Right hindlimb (tissue), 1 donor: Measurements from ENCODE around the gene ALCAM.

Experiments used
- DNase-seq: peaks from one replicate; pipeline ENCODE4 v3.0.0-alpha.2; 2018

Gene ALCAM

DNA sequence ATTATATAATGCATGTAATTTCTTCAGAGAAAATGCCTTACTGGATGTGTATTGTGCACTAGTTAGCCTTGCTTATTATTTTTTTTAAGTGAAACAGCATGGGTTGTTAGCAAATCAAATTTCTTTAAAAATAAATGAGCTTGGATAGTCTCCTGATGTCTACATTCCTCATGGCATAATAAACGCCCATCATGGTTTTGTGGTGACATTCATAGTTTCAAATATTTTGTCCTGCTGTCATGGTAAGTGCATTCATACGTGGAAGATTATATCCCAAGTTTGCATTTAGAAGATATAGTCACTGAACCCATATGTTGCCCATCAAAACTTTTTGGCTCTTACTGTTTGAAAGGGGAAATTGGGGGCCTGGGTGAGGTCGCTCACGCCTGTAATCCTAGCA is 130.7 kb downstream of the ALCAM start:
- no peak for DNase-seq

DNA sequence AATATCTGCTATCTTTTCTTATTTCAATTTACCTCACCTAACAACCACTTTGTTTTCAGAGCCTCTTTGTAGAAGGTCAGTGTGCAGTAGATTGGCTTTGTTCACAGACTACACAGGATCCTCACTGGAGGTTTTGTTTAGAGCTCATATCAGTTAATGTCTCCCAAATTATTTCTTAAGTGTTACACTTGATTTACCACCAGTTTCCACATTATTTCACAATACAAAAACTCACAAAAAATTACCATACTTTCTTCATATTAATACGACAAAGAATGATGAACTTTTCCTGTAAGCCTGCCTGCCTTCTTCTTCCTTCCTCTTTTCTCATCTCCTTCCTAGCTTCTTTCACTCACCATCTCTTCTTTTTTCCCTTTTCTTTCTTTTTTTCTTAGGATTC is 133.3 kb downstream of the ALCAM start:
- DNase-seq, result no peak

DNA sequence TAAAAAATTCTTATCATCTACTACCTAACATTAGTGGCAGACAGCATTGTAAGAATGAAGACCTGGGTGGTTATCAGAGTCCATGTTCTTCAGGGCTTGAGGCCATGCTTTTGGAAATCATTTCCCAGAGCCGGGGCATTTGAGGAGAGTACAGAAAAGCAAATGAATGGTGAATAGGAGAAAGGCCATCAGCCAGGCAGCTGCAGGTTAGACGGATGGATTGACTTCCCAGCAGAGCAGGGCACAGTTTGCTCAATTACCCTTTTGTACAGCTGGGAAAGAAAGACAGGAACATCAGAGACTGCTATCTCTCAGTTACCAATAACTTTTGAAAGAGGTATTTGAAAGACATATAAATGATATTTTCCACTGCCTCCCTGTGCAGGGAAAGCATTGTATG is 135.6 kb downstream of the ALCAM start:
- no peak for DNase-seq

GRCh38 chr3:105503191-105503593 is 136.5 kb downstream of the ALCAM start:
- DNase-seq, result no peak

GRCh38 chr3:105504440-105504951 is 137.8 kb downstream of the ALCAM start:
- DNase-seq, result no peak

DNA sequence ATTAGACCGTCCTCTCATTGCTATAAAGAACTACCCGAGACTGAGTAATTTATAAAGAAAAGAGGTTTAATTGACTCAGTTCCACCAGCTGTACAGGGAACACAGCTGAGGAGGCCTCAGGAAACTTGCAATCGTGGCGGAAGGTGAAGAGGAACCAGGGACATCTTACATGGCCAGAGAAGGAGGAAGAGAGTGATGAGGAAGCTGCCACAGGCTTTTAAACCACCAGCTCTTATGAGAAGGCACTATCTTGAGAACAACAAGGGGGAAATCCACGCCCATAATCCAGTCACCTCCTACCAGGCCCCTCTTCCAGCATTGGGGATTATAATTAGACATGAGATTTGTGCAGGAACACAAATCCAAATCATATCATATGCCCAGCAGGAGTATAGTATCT is 138.5 kb downstream of the ALCAM start:
- no peak for DNase-seq

- DNase-seq, result no peak
These were observed 144.3 kb downstream of the ALCAM start for GRCh38 chr3:105511031-105511430.

DNA sequence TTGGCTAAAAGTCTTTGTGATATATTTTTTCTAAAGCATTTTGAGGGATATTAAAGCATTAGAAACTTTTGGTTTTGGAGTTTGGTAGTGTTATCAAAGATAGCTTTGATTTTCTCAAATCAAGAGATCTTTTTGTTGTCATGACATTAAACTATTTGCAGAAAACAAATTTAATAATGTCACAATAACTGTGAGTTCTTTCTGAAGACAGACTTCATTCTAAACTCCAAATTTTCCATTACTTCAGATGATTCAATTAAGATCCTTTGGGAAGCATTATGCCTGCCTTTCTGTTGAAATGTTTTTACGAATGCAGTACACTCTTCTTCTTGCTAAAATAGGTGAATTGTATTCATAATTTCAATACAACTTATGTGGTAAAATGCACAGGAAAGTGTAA is 145.4 kb downstream of the ALCAM start:
- DNase-seq, result no peak

DNA sequence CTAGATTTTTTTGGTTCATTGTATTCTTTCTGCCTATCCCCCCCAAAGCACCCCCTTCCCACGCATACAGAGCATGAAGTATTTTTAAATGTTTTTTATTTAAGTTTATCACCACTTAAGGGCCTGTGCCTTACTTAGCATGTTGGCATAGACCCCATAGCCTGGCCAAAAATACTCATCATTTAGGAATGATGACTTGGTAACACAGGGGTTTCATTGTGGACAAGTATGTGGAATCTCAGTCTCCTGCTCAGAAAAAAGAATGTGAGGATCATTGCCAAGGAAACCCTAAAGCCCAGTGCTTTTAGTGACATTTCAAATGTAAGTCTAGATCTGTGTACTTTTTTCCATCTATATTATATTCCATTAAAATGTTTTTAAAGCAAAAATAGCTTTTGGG is 146.3 kb downstream of the ALCAM start:
- DNase-seq, result no peak

GRCh38 chr3:105513886-105514285 is 147.2 kb downstream of the ALCAM start:
- DNase-seq, result no peak

- no peak for DNase-seq
These were observed 148.7 kb downstream of the ALCAM start for GRCh38 chr3:105515372-105515771.

DNA sequence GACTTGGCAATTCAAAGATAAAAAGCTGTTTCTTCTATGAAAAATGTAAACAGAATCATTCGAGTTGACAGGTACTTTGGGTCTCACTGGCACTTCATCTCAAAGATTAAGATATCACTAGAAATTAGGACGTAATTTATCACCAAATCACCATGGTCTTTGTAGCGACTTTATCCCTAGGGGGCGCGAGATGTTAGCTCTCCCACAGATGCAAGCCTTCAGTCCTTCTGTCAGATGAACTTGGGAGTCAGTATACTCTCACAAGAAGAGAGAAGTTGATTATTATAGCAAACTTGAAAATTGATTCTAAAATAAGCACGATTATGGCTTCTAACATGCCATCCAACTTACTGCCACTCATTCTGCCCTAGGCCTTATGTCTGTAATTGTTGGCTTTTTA is 150.3 kb downstream of the ALCAM start:
- DNase-seq, result no peak

DNA sequence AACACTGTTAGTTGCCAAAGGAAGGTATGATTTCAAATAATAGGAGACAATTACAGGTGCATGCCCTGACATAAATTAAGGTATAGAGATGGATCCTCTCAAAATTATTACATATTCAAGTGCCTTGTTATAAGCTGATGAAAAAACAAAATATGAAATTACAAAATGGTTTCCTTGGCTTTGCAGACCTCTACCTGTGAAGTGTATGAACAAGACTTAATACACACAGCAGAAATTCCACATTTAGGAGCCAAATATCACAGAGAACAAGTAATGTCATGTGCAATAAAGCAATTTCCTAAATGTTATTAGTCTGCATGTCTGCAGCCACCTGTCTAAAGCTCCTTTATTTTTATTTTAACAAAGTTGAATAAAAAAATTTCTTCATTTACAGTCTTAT is 151.5 kb downstream of the ALCAM start:
- no peak for DNase-seq

DNA sequence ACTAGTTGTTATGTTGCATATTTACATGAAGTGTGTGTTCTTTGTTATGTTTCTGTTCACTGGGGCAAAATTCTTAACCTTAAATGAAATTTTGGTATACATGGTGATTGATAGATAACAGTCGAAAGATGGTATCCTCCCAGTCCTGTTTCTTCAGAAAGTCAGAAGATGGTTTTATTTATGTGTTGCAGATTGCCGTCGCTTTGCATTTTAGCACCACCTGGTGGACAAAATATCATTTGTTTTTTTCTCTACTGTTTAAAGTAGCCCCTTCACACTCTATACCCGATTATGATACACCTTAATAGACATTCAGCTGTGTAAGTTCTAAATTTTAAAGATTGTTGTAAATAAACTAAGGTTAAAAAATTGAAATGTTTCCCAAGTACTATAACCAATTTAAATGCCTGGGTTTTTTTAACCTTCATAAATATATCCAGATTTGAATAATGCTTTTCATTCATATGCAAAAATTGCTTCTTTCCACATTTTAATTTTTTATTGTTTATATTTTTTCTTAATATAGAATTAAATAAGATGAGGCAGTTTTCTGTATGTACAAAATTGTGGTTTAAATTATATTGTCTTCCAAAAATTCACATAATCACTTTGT is 152.2 kb downstream of the ALCAM start:
- DNase-seq, result no peak

DNA sequence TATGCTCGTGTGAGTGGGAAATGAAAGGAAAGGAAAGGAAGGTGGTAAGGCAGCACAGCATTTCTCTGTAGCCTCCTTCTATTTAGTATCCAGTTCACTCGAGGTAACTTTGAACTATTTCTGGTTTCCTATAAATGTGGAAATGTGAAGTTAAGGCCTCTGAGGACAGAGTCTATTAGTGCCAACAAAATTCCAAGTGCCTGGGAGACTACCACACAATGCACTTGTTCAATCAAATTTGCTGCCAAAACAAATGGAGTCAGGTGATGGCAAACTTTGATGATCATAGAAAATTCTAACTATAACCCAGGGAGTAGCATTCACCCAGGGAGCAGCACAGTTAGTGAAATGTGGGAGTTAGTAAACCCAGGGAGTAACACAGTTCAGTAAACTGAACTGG is 155.1 kb downstream of the ALCAM start:
- DNase-seq, result no peak

DNA sequence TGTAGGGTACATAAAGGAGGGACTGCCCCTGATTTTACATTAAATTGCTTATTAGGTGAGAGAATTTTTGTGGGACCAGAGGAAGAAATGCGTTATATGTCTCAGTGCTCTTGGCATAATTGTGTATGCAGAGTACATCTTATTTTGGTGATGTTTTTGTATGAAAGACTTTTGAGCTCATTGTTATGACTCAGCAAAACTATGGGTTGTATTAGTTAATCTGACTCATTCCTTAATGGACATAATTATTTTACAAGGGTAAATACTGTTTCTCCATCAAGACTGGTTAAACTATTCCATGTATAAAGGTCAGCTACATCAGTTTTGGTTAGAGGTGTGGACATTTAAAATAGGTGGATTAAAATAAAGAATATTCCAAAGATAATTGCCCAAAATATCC is 156.8 kb downstream of the ALCAM start:
- DNase-seq, result no peak

- DNase-seq, result no peak
These were observed 158.8 kb downstream of the ALCAM start for GRCh38 chr3:105525531-105525930.

GRCh38 chr3:105526360-105527111 is 159.8 kb downstream of the ALCAM start:
- no peak for DNase-seq

DNA sequence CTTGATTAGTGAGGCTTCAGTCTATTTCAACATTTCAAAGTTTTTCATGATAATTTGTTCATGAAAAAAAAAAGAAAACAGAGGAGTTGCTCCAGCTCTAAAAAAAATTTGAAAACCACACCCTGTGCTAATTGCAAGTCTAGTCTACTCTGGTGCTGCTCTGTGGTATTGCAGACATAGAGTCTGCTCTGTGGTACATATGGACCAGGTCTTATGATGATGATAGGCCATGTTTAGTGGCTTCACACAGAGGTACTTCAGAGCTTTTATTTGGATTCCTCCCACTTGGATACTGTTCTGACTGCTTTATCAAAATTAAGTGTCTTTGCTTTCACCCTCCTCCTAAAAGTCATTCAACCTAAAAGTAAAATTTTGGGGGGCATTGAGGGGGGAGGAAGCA is 160.8 kb downstream of the ALCAM start:
- no peak for DNase-seq

DNA sequence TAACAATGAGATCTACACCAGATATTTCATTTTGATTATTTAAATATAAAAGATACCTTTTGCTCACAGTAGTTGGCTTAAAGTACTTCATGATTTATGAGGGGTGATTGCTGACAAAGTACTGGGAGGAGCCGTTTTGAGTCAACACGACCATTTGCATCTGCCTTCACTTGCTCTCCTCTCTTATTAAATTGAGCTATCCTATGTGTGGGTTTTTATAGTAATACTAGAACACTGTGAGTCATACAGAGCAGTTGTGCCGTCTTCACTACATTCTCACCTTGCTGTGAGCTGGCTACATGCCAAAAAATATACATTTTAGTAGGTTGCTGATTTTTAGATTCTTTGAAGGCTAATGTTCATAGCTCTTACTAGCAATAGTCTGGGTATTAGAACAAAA is 161.2 kb downstream of the ALCAM start:
- DNase-seq, result no peak

- no peak for DNase-seq
These were observed 162.2 kb downstream of the ALCAM start for GRCh38 chr3:105528955-105529354.

DNA sequence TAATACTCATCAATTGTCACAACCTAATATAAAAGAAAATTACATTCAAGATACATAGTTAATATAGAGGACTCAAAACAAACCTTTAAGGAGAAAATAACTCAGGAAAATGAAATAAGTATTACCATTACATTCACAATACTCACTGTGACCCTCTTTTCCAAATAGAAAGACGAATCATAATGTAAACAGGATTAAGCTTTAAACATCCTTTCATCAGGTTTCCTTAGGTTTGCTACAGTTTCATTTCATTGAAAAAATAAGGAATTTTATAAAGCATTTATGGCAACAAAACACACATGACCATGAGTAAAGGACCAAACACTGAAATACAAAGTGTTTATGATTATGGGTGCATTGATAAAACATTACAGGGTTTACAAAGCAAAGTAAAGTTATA is 162.7 kb downstream of the ALCAM start:
- no peak for DNase-seq

DNA sequence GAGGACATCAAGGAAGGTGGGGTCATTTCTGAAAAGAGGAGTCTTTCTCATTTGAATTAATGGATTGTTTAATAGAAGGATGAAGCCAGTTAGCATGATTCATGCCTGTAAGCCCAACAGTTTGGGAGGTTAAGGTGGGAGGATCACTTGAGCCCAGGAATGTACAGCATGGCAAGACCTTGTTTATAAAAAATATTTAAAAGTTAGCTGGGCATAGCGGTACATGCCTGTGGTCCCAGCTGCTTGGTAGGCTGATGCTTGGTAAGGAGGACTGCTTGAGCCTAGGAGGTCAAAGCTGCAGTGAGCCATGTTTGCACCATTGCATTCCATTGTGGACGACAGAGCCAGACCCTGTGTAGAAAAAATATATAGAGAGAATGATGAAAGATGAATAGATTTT is 165.5 kb downstream of the ALCAM start:
- no peak for DNase-seq

- DNase-seq, result no peak
These were observed 167.3 kb downstream of the ALCAM start for GRCh38 chr3:105533960-105534359.

GRCh38 chr3:105534491-105534890 is 167.8 kb downstream of the ALCAM start:
- DNase-seq, result no peak
